Jurkat, Clone E6-1 (cell line): ENCODE measurements around the gene PRR12.
"Not testable (repeated sequence)": the region's sequence is repeated elsewhere in the genome, so short reads cannot be mapped to it uniquely, and the experiment has no call there.

Experiments used
- DNase-seq: peaks from one replicate; pipeline ENCODE4 v3.0.0-alpha.2; 2011; ENCODE audit warnings: low read depth, low spot score
- H3K4me3 ChIP-seq: 2 replicates; pipeline ENCODE4 v1.5.1; 2011; ENCODE audit warnings: mild to moderate bottlenecking, low read length, control low read depth, moderate library complexity

The PRR12 gene

DNA sequence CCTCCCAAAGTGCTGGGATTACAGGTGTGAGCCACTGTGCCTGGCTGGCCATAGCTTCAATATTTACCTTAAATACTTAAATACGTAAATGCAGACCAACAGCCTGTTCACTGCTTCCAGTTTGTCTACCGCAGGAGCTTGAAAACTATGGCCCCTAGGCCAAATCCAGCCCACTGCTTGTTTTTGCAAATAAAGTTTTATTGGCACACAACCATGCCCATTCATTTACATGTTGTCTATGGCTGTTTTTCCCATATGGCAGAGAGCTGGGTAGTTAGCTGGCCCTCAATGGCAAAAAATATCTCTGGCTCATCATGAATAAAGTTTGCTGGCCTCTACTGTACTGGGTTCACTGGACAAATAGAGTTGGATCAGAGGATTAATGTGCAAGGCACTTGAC is 11.8 kb downstream of the PRR12 start:
- no peak overlapping the region for H3K4me3 ChIP-seq
- no peak for DNase-seq

DNA sequence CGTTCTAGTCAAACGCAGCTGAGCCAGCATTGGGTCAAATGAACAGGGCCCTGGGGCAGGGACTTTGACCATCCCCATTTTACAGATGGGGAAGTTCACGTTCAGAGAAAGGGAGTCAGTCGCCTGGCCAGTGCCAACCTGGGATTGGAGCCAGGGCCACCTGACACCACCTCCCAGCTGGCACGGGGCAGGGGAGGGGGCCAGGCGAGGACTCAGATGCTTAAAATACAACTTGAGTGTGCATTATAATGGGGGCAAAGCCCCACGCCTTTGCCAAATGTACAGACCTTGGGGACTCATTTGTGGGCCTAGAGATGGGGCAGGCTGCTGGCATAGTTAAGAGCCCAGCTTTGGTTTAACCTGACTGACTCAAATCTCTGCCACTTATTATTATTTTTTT is 14.6 kb downstream of the PRR12 start:
- H3K4me3 ChIP-seq: no peak overlapping the region
- no peak for DNase-seq

DNA sequence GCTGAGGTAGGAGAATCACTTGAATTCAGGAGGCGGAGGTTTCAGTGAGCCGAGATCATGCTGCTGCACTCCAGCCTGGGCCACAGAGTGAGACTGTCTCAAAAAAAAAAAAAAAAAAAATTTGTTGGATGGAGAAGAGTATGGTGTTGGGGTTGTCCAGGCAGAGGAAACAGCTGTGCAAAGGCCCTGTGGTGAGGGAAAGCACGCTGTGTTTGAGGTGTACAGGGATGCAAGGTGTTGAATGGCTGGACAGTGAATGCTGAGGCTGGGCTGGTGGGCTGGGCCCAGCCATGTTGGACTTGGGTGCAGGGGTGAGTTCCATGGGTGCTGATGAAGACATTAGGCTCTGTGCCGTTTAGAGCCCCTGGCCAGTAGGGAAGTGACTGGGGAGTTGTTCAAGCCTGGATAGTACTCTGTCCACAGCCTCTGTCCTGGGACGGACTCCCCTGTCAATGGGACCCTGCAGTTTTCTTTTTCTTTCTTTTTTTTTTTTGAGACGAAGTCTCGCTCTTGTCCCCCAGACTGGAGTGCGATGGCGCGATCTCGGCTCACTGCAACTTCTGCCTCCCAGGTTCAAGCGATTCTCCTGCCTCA is 18.6 kb downstream of the PRR12 start:
- no peak overlapping the region for H3K4me3 ChIP-seq
- DNase-seq: no peak

DNA sequence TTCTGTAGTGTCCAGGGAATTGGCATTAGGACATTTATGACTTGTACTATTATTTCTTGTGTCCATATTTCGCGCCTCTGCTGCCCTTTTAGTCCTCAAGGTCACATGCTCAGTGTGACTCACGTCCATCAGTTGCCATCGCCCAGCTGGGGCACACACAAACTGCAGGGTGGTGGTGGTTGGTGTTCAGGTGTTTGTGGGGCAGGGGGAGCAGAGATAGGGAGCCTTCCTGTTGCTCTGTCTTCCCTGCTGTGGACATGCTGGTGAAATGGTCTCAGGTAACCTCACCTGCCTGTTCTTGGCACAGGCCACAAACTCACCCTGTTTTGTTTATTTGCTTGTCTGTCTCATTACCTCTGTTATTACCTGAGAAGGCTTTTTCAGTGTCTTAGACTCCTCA is 22.4 kb downstream of the PRR12 start:
- DNase-seq: no peak
- H3K4me3 ChIP-seq: no peak overlapping the region

DNA sequence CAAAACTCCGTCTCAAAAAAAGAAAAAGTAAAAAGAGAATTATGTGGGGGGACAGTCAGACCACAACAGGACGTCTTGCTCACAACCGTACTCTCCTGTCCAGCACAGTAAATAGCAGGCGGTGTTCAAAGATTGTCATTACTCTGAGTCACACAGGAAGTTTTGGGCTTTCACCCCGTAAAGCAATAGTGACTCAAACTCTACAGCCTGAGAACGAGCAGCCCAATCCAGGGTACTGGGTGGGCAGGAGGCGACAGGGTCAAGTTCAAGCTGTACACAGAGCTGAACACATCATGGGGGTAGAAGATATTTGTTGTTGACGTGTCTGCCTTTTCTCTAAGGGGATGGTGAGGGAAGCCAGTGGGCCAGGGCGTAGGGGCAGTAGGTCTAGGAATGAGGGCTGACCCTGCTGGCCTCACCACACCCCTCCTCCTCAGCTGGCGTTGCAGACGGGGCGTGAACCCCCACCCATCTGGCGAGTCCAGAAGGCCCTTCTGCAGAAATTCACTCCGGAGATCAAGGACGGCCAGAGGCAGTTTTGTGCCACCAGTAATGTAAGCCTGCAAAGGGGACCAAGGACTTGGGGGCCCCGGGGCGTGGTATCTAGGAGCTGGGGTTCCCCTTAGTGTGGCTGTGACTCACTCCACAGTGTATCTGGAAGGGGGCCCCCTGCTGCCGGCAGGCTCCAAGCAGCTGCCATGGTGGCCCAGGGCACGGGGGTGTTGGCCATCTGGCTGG is 23.3 kb downstream of the PRR12 start:
- DNase-seq: no peak
- no peak overlapping the region for H3K4me3 ChIP-seq

DNA sequence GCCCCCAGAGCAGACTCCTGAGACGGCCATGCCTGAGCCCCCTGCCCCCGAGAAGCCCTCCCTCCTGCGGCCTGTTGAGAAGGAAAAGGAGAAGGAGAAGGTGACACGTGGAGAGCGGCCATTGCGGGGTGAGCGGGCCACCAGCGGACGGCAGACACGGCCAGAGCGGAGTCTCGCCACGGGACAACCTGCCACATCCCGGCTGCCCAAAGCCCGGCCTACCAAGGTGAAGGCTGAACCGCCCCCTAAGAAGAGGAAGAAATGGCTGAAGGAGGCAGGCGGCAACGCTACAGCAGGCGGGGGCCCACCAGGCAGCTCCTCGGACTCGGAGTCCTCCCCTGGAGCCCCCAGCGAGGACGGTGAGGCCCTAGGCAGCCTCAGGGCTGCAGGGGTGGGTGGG is 24.9 kb downstream of the PRR12 start:
- no peak for DNase-seq
- H3K4me3 ChIP-seq: no peak overlapping the region

DNA sequence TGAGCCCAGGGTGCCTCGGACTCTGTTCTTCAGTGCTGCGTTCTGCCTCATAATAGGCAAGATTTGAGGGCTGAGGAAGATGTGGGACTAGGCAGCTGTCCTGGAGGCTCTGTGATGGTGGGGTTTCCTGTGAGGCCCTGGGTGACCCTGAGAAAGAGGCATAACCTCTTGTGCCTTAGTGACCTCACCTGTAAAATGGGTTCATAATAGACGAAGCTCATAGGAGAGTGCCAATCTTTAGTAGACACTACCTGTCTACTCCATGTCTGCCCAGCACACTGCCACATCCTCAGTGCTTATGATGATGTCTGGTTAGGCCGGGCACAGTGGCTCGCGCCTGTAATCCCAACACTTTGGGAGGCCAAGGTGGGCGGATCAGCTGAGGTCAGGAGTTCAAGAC is 25.6 kb downstream of the PRR12 start:
- no peak for DNase-seq
- no peak overlapping the region for H3K4me3 ChIP-seq

DNA sequence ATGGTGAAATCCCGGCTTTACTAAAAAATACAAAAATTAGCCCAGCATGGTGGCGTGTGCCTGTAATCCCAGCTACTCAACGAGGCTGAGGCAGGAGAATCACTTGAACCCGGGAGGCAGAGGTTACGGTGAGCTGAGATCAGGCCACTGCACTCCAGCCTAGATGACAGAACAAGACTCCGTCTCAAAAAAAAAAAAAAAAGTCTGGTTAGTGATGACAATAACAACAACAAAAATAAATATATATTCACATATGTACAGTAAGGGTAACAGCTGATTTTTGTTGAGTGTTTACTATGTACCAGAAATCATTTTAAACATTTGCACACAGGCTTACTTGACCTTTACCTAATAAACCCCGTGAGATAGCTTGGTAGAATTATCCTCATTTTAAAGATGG is 26.0 kb downstream of the PRR12 start:
- no peak for DNase-seq

DNA sequence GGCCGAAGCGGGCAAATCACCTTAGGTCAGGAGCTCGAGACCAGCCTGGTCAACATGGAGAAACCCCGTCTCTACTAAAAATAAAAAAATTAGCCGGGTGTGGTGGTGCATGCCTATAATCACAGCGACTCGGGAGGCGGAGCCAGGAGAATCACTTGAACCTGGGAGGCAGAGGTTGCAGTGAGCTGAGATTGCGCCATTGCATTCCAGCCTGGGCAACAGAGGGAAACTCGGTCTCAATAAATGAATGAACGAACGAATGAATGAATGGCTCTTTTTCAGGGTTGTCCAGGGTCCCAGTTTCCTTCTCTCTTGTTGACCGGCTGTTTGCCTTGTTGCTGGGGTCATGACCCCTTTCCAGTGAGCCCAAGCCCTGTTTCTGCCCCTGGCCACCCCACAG is 26.9 kb downstream of the PRR12 start:
- H3K4me3 ChIP-seq, DNase-seq: not testable (repeated sequence)

More for the DNA sequence above, 26.0 kb downstream of the PRR12 start:
- no peak overlapping the region for H3K4me3 ChIP-seq

DNA sequence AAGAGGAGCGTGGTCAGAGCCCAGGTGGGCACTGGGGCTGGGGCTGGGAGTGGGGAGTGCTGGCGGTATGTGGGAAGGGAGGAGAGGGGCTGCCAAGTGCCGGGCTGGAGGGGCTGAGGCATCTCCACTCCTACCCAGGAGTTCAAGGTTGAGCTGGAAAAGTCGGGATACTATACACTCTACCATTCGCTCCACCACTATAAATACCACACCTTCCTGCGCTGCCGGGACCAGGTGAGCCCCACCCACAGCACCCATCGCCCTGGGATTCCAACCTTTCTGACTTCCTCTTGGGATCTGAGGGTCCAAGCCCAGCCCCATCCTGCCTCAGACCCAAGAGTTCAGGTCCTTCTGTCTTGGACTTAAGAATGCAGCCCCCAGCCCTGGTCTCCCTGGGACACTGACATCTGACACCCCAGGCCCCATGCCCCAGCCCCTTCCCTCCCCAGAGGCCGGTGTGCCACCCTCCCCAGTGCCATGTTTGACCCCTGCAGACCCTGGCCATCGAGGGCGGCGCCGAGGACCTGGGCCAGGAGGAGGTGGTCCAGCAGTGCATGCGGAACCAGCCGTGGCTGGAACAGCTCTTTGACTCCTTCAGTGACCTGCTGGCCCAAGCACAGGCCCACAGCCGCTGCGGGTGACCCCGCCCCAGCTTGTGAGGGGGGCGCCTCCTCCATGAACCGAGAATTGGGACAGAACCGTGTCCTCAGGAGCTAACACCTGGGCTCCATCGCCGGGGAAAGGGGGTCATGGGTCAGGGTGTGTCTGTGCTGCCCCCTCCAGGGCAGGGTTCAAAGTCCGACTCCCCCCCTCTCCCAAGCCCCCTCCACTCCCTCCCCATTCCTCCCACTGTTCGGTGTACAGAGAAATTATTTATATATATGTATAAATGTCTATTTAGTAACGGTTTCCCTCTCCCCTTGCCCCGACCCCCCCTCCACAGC is 34.3 kb downstream of the PRR12 start:
- H3K4me3 ChIP-seq: no peak overlapping the region
- DNase-seq: no peak

DNA sequence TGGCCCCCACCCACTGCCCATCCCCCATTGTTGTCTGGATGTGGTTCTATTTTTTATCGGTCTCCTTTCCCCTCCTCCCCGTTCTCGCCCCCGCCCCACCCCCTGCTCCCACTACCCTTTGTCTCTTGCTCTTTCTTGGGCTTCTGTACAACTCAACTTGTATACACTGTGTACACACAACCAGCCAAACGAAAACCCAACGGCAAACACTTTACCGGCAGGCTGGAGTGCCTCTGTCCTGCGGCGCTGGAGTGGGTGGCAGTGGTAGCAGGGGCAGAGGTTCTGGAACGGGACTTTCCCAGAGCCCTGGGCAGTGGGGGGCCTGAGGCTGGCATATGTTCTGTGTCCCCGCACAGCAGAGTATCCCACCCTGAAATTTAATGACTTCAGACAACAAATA is 35.2 kb downstream of the PRR12 start:
- no peak overlapping the region for H3K4me3 ChIP-seq
- DNase-seq: no peak

DNA sequence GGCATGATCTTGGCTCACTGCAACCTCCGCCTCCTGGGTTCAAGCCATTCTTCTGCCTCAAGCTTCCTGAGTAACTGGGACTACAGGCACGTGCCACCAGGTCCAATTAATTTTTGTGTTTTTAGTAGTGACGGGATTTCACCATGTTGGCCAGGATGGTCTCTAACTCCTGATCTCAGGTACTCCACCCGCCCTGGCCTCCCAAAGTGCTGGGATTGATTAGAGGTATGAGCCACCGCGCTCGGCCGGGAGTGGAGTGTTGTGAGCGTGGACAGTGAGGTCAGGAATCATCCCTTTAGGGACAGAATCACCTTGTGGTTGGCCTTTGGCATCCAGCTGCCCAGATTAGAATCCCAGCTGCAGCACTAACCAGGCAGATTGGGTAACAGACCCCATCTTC is 38.7 kb downstream of the PRR12 start:
- DNase-seq: no peak
- H3K4me3 ChIP-seq: no peak overlapping the region

DNA sequence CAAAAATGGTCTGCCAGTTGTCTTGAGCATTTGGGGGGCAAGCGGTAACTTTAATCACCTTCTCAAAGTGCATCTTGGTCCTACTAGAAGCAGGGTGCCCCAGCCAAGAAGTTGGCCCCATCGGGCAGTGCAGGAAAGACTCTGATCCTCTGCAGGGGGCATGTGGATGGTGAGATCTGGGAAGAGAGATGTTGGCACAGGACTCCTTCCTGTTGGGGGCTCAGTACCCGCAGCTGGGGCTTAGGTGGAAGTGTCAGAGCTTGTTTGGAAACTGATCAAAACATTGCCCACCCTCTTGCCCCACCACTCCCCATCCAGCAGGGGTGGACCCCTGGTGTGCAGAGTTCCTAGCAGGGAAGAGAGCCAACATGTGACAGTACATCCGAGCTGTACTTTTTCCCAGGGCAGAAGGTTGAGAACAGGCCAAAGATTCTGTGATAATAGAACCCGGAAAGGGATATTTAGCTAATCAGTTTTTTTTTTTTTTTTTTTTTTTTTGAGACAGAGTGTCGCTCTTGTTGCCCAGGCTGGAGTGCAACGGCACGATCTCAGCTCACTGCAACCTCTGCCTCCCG is 40.1 kb downstream of the PRR12 start:
- no peak for DNase-seq
- H3K4me3 ChIP-seq: no peak overlapping the region

DNA sequence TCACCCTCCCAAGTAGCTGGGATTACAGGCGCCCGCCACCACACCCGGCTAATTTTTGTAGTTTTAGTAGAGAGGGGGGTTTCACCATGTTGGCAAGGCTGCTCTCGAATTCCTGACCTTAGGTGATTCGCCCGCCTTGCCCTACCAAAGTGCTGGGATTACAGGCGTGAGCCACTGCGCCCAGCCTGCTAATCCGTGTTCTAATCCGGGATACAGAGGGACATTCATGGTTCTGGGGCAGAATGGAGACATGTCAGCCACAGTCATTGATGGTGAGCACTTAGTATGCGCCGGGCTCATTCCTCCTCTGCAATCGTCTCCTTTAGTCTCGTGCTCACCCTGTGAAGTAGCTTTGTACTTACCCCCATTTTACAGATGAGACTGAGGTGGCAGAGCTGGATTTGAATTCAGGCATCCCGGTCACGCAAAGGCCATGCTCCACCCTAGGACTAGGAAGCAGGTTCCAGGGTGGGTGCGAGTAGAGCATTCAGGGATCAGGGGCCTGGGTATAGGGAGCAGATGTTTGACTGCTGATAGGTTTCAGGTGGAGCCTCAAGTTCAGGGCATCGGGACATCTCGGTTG is 40.7 kb downstream of the PRR12 start:
- no peak overlapping the region for H3K4me3 ChIP-seq
- no peak for DNase-seq

DNA sequence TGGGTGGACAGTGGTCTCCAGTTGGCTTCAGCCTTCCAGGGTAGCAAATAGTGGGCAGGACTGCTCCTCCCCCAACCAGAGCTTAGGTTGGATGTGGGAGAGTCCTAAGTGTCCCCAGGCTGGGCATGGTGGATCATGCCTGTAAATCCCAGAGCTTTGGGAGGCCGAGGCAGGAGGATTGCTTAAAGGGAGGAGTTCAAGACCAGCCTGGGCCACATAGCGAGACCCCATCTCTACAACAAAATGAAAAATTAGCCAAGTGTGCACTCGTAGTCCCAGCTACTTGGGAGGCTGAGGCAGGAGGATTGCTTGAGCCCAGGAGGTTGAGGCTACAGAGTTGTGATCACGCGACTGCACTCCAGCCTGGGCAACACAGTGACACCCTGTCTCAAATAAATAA is 41.6 kb downstream of the PRR12 start:
- H3K4me3 ChIP-seq: no peak overlapping the region

DNA sequence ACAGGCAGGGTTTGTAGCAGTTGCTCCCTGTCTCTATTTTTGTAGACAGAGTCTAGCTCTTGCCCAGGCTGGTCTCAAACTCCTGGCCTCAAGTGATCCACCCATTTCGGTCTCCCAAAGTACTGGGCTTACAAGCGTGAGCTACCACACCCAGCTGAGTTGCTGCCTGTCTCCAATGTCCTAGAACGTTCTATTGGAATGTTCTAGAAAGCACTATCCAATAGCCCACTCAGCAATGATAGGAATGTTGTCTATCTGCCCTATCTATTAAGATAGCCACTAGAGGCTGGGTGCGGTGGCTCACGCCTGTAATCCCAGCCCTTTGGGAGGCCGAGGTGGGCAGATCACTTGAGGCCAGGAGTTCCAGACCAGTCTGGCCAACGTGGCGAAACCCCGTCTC is 42.3 kb downstream of the PRR12 start:
- not testable (repeated sequence) for DNase-seq, H3K4me3 ChIP-seq

More for the DNA sequence above, 41.6 kb downstream of the PRR12 start:
- no peak for DNase-seq

DNA sequence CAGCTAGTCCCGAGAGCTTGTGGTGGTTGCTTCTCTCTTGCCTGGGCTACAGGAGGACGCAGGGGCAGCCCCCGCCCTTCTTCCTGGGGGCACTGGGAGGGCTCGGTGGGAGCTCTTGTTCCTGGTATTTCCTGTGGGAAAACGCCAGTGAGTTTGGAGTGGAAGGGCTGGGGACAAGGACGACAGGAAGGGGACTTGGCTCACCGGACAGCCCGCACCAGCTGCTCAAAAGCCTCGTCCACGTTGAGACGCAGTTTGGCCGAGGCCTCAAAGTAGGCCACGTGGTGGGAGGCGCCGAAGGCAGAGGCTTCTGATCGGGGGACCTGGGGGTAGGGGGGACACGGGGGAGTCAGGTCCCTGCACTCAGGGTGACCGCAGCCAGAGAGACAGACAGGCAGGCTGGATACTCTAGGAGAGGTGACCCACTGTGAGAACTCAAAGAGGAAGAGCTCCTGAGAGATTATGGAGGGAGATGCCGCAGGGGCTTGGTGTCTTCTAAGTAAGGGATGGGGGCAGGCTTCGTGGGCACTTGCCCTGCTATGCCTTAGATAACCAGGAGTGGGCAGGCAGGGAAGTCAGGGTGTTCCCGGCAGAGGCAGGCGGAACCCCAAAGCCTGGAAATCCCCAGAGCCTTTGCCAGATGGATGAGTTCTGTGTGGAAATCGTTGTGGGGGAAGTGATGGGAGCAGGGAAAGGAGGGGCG is 44.7 kb downstream of the PRR12 start:
- no peak for DNase-seq
- no peak overlapping the region for H3K4me3 ChIP-seq

DNA sequence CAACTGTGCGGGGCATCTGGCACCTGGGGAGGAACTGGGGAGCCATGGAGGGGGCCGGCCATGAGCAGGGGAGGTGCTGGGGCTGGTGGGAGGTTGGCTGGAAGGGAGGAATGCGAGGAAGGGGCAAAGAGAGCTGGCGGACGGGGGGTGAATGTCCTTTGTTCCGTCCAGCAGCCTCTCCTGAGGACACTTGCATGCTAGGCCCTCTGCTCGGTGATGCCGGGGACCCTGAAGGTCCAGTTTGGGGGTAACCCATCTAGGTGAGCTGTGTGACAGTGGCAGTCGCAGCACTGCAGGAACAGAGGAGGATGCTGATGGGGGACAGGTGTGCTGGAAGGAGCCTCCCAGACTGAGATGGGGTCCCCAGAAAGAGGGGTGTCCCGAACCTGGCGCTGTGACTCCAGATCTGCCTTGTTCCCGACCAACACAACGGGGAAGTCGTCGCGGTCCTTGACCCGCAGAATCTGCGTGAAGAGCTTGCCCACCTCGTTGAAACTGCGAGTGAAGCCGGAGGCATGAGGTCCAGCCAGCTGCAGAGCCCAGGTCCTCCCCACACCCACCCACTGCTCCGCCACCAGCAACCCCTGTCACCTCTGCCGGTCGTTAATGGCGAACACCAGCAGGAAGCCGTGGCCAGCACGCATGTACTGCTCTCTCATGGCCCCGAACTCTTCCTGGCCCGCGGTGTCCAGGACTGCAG is 45.4 kb downstream of the PRR12 start:
- DNase-seq: no peak
- no peak overlapping the region for H3K4me3 ChIP-seq
